Measurements from ENCODE around the gene POC1A. TPM values are rescaled to one million over a fixed set of nuclear protein-coding genes. Genes with fewer than 3 reads are reported as not detected.

POC1A gene
- total and polyA plus RNA-seq, 2 of the 8 experiments (the other 6 are each of a cell fraction or from before 2014, with no cell fraction given), result 35.7 to 39.2 TPM

- TF ChIP-seq EZH2 (IDR thresholded peaks at IDR 0.05; ENCODE audit: low read depth, low read length, severe bottlenecking) (no peak), MAFK (IDR thresholded peaks at IDR 0.05; ENCODE audit: low read depth, low read length) (no peak), MAX (IDR thresholded peaks at IDR 0.05) (no peak)
Observed at GRCh38 chr3:52188556-52188955, 34.3 kb upstream of the POC1A start (continued).

All from H1 (cell line).